ENCODE results near the gene STK33.

STK33 gene

GRCh38 chr11:8601376-8602133 lies 7.5 kb upstream of the STK33 start:
- no peak overlapping the region for H3K27ac ChIP-seq (ENCODE audit: low read length)
- no peaks in the 10 kb centered on the region for H4K20me1 ChIP-seq (ENCODE audit: insufficient read depth, low read length)
- no peaks in the 10 kb centered on the region for H3F3A ChIP-seq (ENCODE audit: insufficient read depth, low read length)
- H3K4me1 ChIP-seq (ENCODE audit: low read length) = no peaks in the 10 kb centered on the region
- H3K36me3 ChIP-seq (replicated peaks; ENCODE audit: insufficient read depth, low read length) = no peaks in the 10 kb centered on the region
- H3K9me2 ChIP-seq (replicated peaks; ENCODE audit: insufficient read depth, low read length) = no peaks in the 10 kb centered on the region
- no peaks in the 10 kb centered on the region for H3K79me2 ChIP-seq (ENCODE audit: low read length)
- no peak for TF ChIP-seq EZH2phosphoT487 (IDR thresholded peaks at IDR 0.05; ENCODE audit: low read length)
- TF ChIP-seq CTCF (IDR thresholded peaks at IDR 0.05; ENCODE audit: low read length) = no peak
- TF ChIP-seq EZH2 (optimal IDR thresholded peaks at IDR 0.05; ENCODE audit: low read depth, low read length) = no peak
- no peak for DNase-seq
- H3K4me2 ChIP-seq (ENCODE audit: low read depth, low read length) = no peak overlapping the region
- H2AFZ ChIP-seq (ENCODE audit: low read length) = no peak overlapping the region
- no peak overlapping the region for H3K4me3 ChIP-seq (ENCODE audit: low read length)
- no peaks in the 10 kb centered on the region for H3K9me3 ChIP-seq (replicated peaks; ENCODE audit: insufficient read depth, low read length)
- no peak overlapping the region for H3K9ac ChIP-seq (ENCODE audit: low read length)
- no peaks in the 10 kb centered on the region for H3K27me3 ChIP-seq (replicated peaks; ENCODE audit: insufficient read depth, low read length)

- no peak for TF ChIP-seq EZH2 (optimal IDR thresholded peaks at IDR 0.05; ENCODE audit: low read depth, low read length)
- TF ChIP-seq EZH2phosphoT487 (IDR thresholded peaks at IDR 0.05; ENCODE audit: low read length) = no peak
- TF ChIP-seq CTCF (IDR thresholded peaks at IDR 0.05; ENCODE audit: low read length) = no peak
- no peaks in the 10 kb centered on the region for H3K9me2 ChIP-seq (replicated peaks; ENCODE audit: insufficient read depth, low read length)
- 0 out of 2 replicates have a peak, but pooled peaks cover 8% of the 10 kb centered on the region for H3F3A ChIP-seq (ENCODE audit: insufficient read depth, low read length)
- H3K27ac ChIP-seq (ENCODE audit: low read length) = no peak overlapping the region
- no peak overlapping the region for H2AFZ ChIP-seq (ENCODE audit: low read length)
- H3K9ac ChIP-seq (ENCODE audit: low read length) = no peak overlapping the region
- DNase-seq = no peak
- peaks cover 3% of the 10 kb centered on the region; the same call in 1 of the 2 replicates for H3K79me2 ChIP-seq (ENCODE audit: low read length)
- no peak overlapping the region for H3K4me3 ChIP-seq (ENCODE audit: low read length)
- no peaks in the 10 kb centered on the region for H3K27me3 ChIP-seq (replicated peaks; ENCODE audit: insufficient read depth, low read length)
- H3K36me3 ChIP-seq (replicated peaks; ENCODE audit: insufficient read depth, low read length) = no peaks in the 10 kb centered on the region
- no peak overlapping the region for H3K4me2 ChIP-seq (ENCODE audit: low read depth, low read length)
- H3K4me1 ChIP-seq (ENCODE audit: low read length) = peaks cover 10% of the 10 kb centered on the region
- H4K20me1 ChIP-seq (ENCODE audit: insufficient read depth, low read length) = no peaks in the 10 kb centered on the region
- H3K9me3 ChIP-seq (replicated peaks; ENCODE audit: insufficient read depth, low read length) = no peaks in the 10 kb centered on the region
Observed at GRCh38 chr11:8598506-8598905, 4.5 kb upstream of the STK33 start.

- Histone ChIP-seq H3K27ac (ENCODE audit: low read length) (no peak overlapping the region), H3K9me3 (replicated peaks; ENCODE audit: insufficient read depth, low read length) (no peaks in the 10 kb centered on the region)
- DNase-seq = no peak
Observed at GRCh38 chr11:8597182-8597581, 3.2 kb upstream of the STK33 start.

More at GRCh38 chr11:8597182-8597581, 3.2 kb upstream of the STK33 start:
- H3F3A ChIP-seq (ENCODE audit: insufficient read depth, low read length) = peaks cover 12% of the 10 kb centered on the region; the same call in 1 of the 2 replicates
- no peak overlapping the region for H3K4me2 ChIP-seq (ENCODE audit: low read depth, low read length)
- no peak overlapping the region for H2AFZ ChIP-seq (ENCODE audit: low read length)
- H3K9me2 ChIP-seq (replicated peaks; ENCODE audit: insufficient read depth, low read length) = no peaks in the 10 kb centered on the region
- no peaks in the 10 kb centered on the region for H3K27me3 ChIP-seq (replicated peaks; ENCODE audit: insufficient read depth, low read length)
- no peaks in the 10 kb centered on the region for H3K36me3 ChIP-seq (replicated peaks; ENCODE audit: insufficient read depth, low read length)
- no peak overlapping the region for H3K9ac ChIP-seq (ENCODE audit: low read length)
- peaks cover 15% of the 10 kb centered on the region; the same call in 1 of the 2 replicates for H3K79me2 ChIP-seq (ENCODE audit: low read length)
- H3K4me3 ChIP-seq (ENCODE audit: low read length) = no peak overlapping the region
- no peaks in the 10 kb centered on the region for H4K20me1 ChIP-seq (ENCODE audit: insufficient read depth, low read length)
- no peak for TF ChIP-seq CTCF (IDR thresholded peaks at IDR 0.05; ENCODE audit: low read length)
- TF ChIP-seq EZH2phosphoT487 (IDR thresholded peaks at IDR 0.05; ENCODE audit: low read length) = no peak
- no peak for TF ChIP-seq EZH2 (optimal IDR thresholded peaks at IDR 0.05; ENCODE audit: low read depth, low read length)
- H3K4me1 ChIP-seq (ENCODE audit: low read length) = peaks cover 18% of the 10 kb centered on the region
